C4-2B (cell line): ENCODE data around the gene CYFIP1.

Source experiments
- ZFX ChIP-seq: fragments of 450-650 bp; IDR thresholded peaks from 2 replicates; pipeline ENCODE4 v1.6.1; 2017
- TF ChIP-seq, protein P1 (sequence below): fragments of 450-650 bp; conservative IDR thresholded peaks from 2 replicates; pipeline ENCODE4 v1.5.1; 2017; ENCODE audit warnings: mild to moderate bottlenecking

DNA sequence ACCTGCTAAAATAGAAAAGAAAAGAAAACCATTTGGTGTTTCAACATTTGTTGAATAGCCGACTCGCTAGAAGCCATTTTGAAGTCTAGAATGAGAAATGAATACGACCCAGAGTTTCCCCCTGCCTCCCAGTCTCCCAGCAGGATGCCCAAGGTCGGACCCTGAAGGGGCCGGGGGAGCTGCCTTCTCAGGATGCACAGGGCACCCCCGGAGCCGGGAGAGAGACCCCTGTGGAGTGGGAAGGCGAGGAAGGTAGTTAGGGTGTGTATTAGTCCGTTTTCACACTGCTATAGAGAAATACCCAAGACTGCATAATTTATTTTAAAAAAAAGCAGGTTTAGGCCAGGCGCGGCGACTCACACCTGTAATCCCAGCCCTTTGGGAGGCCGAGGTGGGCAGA is 97.0 kb downstream of the CYFIP1 start:
- TF ChIP-seq, protein P1, sequence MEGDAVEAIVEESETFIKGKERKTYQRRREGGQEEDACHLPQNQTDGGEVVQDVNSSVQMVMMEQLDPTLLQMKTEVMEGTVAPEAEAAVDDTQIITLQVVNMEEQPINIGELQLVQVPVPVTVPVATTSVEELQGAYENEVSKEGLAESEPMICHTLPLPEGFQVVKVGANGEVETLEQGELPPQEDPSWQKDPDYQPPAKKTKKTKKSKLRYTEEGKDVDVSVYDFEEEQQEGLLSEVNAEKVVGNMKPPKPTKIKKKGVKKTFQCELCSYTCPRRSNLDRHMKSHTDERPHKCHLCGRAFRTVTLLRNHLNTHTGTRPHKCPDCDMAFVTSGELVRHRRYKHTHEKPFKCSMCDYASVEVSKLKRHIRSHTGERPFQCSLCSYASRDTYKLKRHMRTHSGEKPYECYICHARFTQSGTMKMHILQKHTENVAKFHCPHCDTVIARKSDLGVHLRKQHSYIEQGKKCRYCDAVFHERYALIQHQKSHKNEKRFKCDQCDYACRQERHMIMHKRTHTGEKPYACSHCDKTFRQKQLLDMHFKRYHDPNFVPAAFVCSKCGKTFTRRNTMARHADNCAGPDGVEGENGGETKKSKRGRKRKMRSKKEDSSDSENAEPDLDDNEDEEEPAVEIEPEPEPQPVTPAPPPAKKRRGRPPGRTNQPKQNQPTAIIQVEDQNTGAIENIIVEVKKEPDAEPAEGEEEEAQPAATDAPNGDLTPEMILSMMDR, result no peak
- no peak for TF ChIP-seq ZFX
